ENCODE measurements around the gene DUSP22.
A peak's percentile ranks its signal among the peaks of the same experiment; 100 is the strongest.

Gene DUSP22

GRCh38 chr6:391559-392440 lies 99.5 kb downstream of the DUSP22 start, which contains the start of gene IRF4:
TSS of gene IRF4 (plus strand) at chr6:391752. CDS start at chr6:393153, 1,401 bp downstream.
- Histone ChIP-seq H3K9me3 (ENCODE audit: control insufficient read depth, insufficient read depth, low read length) (no peaks in the 10 kb centered on the region), H3K9me2 (replicated peaks; ENCODE audit: control insufficient read depth, low read length) (no peaks in the 10 kb centered on the region), H3K79me2 (ENCODE audit: control insufficient read depth, low read length) (no peaks in the 10 kb centered on the region), H3K4me2 (ENCODE audit: low read length) (0 out of 2 replicates have a peak within 1 kb of the TSS, but pooled peaks have one; percentile 20), H3K27ac (ENCODE audit: low read depth, low read length) (no peak within 1 kb of the TSS), H3K27me3 (ENCODE audit: control insufficient read depth, low read length) (peaks cover 64% of the 10 kb centered on the region), H3K4me1 (ENCODE audit: control insufficient read depth, low read length) (no peaks in the 10 kb centered on the region), H4K20me1 (ENCODE audit: control insufficient read depth, insufficient read depth, low read depth, low read length) (no peaks in the 10 kb centered on the region), H3K36me3 (ENCODE audit: control insufficient read depth, low read length) (no peaks in the 10 kb centered on the region), H3K4me3 (ENCODE audit: low read length) (no peak within 1 kb of the TSS), H3F3A (ENCODE audit: control insufficient read depth, insufficient read depth) (no peaks in the 10 kb centered on the region)
- TF ChIP-seq EZH2phosphoT487 (IDR thresholded peaks at IDR 0.05; ENCODE audit: borderline replicate concordance, low read length), result no peak
- no peak for TF ChIP-seq CTCF (IDR thresholded peaks at IDR 0.05; ENCODE audit: low read depth, low read length, poor library complexity, severe bottlenecking)

- Histone ChIP-seq H4K20me1 (ENCODE audit: control insufficient read depth, insufficient read depth, low read depth, low read length) (no peaks in the 10 kb centered on the region), H3K27ac (ENCODE audit: low read depth, low read length) (no peak overlapping the region), H3K4me1 (ENCODE audit: control insufficient read depth, low read length) (no peaks in the 10 kb centered on the region), H3K9me3 (ENCODE audit: control insufficient read depth, insufficient read depth, low read length) (no peaks in the 10 kb centered on the region), H3K36me3 (ENCODE audit: control insufficient read depth, low read length) (no peaks in the 10 kb centered on the region), H3K9me2 (replicated peaks; ENCODE audit: control insufficient read depth, low read length) (no peaks in the 10 kb centered on the region), H3K4me3 (ENCODE audit: low read length) (no peak overlapping the region), H3F3A (ENCODE audit: control insufficient read depth, insufficient read depth) (no peaks in the 10 kb centered on the region), H3K79me2 (ENCODE audit: control insufficient read depth, low read length) (no peaks in the 10 kb centered on the region), H3K27me3 (ENCODE audit: control insufficient read depth, low read length) (peaks cover 61% of the 10 kb centered on the region), H3K4me2 (ENCODE audit: low read length) (no peak overlapping the region)
- TF ChIP-seq EZH2phosphoT487 (IDR thresholded peaks at IDR 0.05; ENCODE audit: borderline replicate concordance, low read length), result 0 out of 2 replicates have a peak, but pooled peaks have one; percentile 40
- no peak for TF ChIP-seq CTCF (IDR thresholded peaks at IDR 0.05; ENCODE audit: low read depth, low read length, poor library complexity, severe bottlenecking)
Observed at GRCh38 chr6:392441-393390, 100.4 kb downstream of the DUSP22 start.

- H3K27ac ChIP-seq (ENCODE audit: low read depth, low read length), result no peak overlapping the region
- no peak overlapping the region for H3K4me3 ChIP-seq (ENCODE audit: low read length)
Observed at GRCh38 chr6:393391-394221, 101.3 kb downstream of the DUSP22 start.

More at GRCh38 chr6:393391-394221, 101.3 kb downstream of the DUSP22 start:
- no peak for TF ChIP-seq CTCF (IDR thresholded peaks at IDR 0.05; ENCODE audit: low read depth, low read length, poor library complexity, severe bottlenecking)
- H3K79me2 ChIP-seq (ENCODE audit: control insufficient read depth, low read length), result no peaks in the 10 kb centered on the region
- H3K9me3 ChIP-seq (ENCODE audit: control insufficient read depth, insufficient read depth, low read length), result no peaks in the 10 kb centered on the region
- peaks cover 53% of the 10 kb centered on the region for H3K27me3 ChIP-seq (ENCODE audit: control insufficient read depth, low read length)
- no peaks in the 10 kb centered on the region for H3K4me1 ChIP-seq (ENCODE audit: control insufficient read depth, low read length)
- no peak overlapping the region for H3K4me2 ChIP-seq (ENCODE audit: low read length)
- no peaks in the 10 kb centered on the region for H3F3A ChIP-seq (ENCODE audit: control insufficient read depth, insufficient read depth)
- H4K20me1 ChIP-seq (ENCODE audit: control insufficient read depth, insufficient read depth, low read depth, low read length), result no peaks in the 10 kb centered on the region
- H3K36me3 ChIP-seq (ENCODE audit: control insufficient read depth, low read length), result no peaks in the 10 kb centered on the region
- H3K9me2 ChIP-seq (replicated peaks; ENCODE audit: control insufficient read depth, low read length), result no peaks in the 10 kb centered on the region
